Posterior cingulate gyrus (tissue), 11 donors: Measurements from ENCODE around the gene PHF14.

Source experiments
- DNase-seq, 10 donors: peaks; one replicate each; pipeline versions ENCODE4 v3.0.0 to v3.0.0-alpha.2; 2020 to 2021; ENCODE audit warnings: mixed read lengths in 3 of 10
- intact Hi-C: fragments of 100-400 bp; cut with DNase I; formaldehyde crosslinking; loops from one replicate; pipeline ENCODE4 v1.15.1; 2023

The PHF14 gene

GRCh38 chr7:11166051-11166450 is 192.4 kb downstream of the PHF14 start:
- intact Hi-C loops = no loop called here
- no peak for DNase-seq

DNA sequence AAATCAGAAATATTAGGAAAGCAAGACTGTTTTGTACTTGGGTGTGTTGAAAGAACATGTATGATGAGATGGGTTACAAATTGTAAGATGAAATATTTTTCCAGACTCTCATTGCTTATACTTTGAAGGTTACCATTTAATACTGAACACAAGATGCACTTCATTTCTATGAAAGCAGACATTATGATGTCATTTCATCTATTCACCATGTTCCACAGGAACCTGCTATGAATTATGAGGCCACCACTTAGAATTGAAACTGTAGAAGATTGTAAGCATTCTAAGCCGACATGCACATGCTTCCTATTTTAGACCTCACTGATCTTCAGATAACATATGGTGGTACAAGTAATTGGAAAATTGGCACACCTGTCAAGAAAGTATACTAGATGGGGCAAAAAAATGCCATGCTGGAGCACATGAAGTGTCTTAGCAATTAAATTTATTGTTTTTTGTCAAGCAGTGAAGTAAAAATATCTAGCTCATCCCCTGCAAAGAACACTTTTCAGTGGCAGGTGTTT is 195.0 kb downstream of the PHF14 start:
- DNase-seq = no peak
- intact Hi-C loops = no loop called here

DNA sequence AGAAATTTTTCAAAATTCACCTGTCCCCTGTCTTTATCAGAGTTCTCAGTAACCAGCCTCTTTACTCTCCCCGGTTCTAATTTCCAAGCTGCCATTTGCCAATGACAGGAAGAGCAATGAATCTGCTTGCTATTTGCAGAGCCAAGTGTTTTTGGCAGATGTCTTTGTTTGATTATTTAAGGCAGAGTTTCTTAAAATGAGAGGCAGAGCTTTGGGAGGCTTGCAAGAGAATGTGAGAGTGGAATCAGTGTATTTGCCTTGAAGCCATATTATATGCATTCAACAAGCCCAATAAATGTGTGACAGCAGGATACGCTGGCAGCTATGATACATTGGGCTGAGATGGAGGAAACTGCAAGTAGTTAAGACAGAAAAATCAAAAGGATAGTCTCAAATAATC is 196.5 kb downstream of the PHF14 start:
- intact Hi-C loops = no loop called here
- DNase-seq = no peak

GRCh38 chr7:11170863-11171568 is 197.3 kb downstream of the PHF14 start:
- no peak for DNase-seq
- intact Hi-C loops = no loop called here

DNA sequence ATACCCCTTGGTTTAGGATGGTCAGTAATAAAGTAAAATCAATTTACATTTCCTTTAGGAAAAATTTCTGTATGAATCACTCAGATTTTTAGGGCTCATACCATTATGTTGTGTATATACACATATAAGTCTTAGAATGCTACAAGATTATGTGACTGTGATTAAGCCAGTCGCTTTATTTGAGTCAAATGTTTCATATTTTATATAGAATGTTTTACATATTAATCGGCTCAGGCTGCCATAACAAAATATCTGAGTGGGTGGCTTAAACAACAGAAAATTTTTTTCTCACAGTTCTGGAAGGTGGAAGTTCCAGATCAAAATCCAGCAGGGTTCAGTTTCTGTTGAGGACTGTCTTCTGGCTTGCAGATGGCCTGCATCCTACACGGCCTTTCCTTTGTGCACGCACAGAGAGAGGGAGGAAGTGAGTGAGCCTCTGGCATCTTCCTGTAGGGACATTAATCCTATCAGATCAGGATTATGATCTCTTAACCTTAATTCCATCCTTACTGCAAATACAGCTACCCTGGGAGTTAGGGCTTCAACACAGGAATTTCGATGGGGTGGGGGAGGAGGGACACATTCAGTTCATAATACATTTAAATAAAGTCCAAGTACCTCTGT is 198.0 kb downstream of the PHF14 start:
- intact Hi-C loops = no loop called here
- DNase-seq = no peak

GRCh38 chr7:11172835-11173234 is 199.2 kb downstream of the PHF14 start:
- intact Hi-C loops = no loop called here

DNA sequence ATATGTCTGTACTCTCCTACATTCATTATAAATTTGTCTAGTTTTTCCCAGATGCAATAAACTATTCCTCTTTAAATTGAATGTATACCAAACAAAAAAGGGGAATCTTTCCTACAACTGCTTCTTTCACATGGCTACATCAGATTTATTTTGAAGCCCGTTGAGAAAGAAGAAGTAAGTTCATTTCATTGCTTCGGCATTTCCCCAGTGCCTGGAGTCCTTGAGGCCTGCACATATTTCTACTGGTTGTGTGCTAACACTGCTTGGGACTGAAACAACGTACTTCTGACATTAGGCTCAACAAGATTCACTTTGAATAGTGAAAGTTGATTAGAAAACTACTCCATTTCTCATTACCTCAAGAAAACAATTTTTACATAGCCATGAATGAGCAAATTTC is 201.7 kb downstream of the PHF14 start:
- DNase-seq = no peak
- intact Hi-C loops = no loop called here

More at GRCh38 chr7:11172835-11173234, 199.2 kb downstream of the PHF14 start:
- no peak for DNase-seq

DNA sequence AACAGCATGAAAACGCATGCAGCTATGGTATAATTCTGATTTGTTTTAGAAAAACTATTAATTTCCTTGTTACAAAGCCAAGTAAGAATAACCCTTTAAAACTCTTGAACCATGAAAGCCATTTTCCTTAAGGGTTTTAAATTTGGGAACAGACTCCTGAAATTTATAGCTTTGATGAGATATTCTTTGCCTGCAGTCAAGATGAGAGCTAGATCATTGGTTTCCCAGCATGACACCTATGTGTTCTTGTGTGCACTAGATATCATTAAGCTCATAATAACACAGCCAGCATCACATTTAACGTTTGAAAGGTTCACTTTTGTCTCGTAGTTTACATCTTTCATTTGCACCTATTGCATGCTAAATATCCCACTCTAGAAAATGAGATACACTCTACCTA is 202.2 kb downstream of the PHF14 start:
- intact Hi-C loops = no loop called here
- no peak for DNase-seq

DNA sequence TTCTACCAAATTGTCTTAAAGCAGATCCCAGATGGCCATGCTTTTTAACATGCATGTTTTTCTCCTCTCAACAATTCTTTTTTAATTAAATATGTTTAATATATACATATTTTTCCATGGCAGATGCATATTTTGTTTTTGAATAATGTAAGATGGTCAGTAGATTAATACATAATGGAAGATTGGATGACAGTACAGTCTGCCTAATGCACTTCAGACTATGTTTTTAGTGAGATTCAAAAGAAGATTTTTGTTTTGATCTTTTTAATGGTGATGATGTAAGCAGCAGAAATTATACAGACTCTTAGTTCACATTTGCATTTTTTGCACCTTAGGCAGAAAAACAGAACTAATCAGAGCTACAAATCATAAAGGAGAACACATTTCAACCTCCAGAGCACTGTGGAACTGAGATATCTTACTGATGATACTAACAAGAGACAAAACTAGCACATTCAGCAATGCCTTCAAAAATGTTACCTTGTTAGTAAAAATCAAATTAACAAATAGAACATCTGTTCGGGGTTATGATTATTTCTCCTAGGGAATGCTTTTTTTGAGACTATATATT is 203.4 kb downstream of the PHF14 start:
- no peak for DNase-seq
- intact Hi-C loops = no loop called here

DNA sequence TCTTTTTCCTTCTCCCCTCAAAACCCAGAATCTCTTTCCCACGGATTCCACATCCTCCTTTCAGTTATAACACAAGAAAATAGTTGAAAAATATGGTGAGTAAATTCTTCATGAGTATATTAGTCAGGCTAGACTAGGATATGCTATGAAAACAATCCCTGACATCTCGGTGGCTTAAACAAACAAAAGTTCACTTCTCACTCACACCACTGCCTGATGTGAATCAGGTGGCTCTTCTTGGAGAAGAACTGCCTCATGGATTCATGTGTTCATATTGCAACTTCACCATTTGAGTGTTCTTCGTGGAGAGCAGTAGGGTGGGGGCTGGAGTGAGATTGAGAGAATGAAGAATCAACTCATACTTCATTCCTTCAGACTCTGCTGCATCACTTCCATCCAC is 204.1 kb downstream of the PHF14 start:
- intact Hi-C loops = no loop called here
- no peak for DNase-seq

- no peak for DNase-seq
Measured at GRCh38 chr7:11181590-11181989, 207.9 kb downstream of the PHF14 start.

DNA sequence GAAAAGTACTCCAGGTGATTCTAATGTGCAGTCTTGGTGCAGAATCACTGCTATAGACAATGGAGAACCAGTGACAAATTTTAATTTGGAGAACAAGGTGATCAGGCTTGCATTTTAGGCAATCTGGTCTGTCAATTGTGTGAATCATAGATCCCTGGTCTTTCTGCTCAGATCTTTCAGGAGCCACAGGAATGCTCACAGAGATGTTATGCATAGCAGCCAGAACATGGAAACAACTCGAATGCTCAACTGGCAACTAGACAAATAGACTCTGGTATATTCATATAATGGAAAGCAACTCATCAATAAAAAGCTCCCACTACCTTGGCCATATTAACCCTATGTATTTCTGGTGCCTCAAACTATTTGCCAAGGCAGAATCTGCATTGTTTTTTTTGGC is 209.1 kb downstream of the PHF14 start:
- DNase-seq = no peak

More at GRCh38 chr7:11181590-11181989, 207.9 kb downstream of the PHF14 start:
- intact Hi-C loops = no loop called here

GRCh38 chr7:11185179-11185815 is 211.6 kb downstream of the PHF14 start:
- intact Hi-C loops = no loop called here
- DNase-seq = no peak

More for the DNA sequence above, 209.1 kb downstream of the PHF14 start:
- intact Hi-C loops = no loop called here

DNA sequence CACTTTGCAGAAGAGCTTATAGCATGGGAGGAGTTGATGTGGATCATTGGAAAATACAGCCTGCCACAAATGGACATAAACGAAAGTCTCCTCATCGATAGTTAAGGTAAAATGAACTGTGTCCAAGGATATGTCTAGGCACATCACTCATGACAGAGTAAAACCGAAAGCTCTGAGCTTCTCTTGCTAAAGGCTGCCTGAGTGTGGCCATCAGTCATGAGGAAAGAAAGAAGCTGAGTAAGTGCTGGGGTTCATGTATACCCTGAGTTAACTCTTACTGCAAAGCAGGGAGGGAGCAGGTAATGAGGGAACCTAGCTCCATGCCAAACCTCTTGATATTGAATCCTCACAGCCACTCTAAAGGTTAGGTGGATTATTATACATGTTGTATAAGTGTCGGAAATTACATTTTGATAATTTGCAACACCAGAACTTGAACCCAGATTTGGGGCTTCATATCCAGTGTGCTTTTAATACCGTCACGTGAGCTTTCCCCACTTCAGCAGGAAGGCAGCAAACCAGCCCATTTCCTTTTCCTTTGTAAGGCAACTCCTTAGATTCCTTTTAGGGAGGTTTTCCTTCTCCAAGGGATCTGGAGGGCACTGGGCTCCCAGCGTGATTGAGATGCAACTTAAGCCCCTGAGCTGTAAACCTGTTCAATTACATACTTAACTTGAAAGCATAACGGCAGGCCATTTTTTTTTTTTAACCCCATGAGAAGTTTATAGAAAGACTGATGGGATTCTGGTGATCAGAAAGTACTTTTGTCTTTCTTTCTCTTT is 215.0 kb downstream of the PHF14 start:
- intact Hi-C loops = no loop called here
- DNase-seq = no peak

DNA sequence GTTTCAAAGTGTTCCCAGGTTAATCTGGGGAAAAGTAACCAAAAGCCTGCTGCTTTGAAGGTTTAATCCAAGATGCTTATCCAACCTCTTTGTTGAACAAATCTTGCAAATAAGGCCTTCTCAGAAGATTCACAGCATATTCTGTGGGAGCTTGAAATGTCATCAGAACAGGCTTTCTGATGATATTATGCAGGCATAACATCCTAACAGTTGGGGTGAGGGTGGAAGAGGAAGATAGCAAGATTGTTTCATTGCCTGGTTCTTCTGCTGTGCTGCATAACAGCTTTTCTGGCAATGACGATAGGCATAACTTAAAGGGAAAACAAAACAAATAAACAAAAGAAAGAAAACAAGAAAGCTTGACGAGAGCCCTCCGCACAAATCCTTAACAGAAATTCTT is 217.4 kb downstream of the PHF14 start:
- no peak for DNase-seq
- intact Hi-C loops = no loop called here

DNA sequence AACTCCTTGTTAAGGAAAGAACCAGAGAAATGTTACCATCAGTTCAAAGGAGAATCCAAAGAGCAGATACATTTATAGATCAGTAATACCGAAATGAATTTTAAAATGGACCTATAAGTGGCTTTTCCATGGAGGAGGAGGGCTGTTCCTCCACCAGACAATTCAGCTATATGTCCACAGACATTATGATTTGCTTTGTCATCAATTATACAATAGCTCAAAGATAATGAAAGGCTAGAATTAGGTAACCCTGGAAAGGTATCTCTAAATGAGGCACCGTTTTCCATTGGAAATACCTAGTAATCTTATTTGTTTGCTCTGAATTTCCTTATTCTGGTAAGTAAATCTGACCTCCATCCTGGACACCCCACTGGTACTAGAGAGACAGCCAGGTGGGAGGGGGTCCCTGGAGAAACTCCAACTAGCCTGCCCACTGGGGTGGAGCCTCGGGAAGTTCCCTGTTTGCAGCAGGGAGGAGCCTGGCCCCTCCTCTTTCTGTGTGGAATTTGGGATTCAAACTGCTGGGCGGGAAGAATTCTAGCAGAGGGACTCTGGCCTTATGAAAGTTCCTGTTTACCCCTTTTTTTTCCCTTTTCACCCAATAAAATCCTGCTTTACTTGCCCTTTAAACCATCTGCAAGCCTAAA is 218.0 kb downstream of the PHF14 start:
- intact Hi-C loops = no loop called here
- no peak for DNase-seq

DNA sequence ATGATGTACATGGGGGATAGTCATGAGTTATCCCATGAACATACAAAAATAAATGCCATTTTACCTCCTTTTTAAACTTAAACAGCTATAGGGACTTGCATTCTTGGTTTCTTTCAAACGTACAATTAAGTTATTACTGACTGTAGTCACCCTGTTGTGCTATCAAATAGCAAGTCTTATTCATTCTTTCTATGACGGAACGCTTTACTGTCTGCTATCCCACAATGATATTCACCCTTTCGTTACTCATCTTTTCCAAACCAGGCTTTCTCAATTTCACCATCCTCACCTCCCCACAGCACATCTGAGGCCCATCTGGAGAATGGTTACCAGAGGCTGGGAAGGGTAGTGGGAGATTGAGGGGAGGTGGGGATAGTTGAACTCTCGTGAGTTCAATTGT is 218.8 kb downstream of the PHF14 start:
- intact Hi-C loops = no loop called here

GRCh38 chr7:11193131-11193867 is 219.6 kb downstream of the PHF14 start:
- peak in 1 of 10 donors; percentile 10 for DNase-seq

More for the DNA sequence above, 218.8 kb downstream of the PHF14 start:
- DNase-seq = no peak

GRCh38 chr7:11193888-11194287 is 220.2 kb downstream of the PHF14 start:
- intact Hi-C loops = no loop called here
- DNase-seq = no peak

More at GRCh38 chr7:11193131-11193867, 219.6 kb downstream of the PHF14 start:
- intact Hi-C loops = no loop called here
